ENCODE measurements around the gene TATDN2.

- no peak for TF ChIP-seq REST (IDR thresholded peaks at IDR 0.05; ENCODE audit: unreplicated experiment)
- TF ChIP-seq, protein P1, sequence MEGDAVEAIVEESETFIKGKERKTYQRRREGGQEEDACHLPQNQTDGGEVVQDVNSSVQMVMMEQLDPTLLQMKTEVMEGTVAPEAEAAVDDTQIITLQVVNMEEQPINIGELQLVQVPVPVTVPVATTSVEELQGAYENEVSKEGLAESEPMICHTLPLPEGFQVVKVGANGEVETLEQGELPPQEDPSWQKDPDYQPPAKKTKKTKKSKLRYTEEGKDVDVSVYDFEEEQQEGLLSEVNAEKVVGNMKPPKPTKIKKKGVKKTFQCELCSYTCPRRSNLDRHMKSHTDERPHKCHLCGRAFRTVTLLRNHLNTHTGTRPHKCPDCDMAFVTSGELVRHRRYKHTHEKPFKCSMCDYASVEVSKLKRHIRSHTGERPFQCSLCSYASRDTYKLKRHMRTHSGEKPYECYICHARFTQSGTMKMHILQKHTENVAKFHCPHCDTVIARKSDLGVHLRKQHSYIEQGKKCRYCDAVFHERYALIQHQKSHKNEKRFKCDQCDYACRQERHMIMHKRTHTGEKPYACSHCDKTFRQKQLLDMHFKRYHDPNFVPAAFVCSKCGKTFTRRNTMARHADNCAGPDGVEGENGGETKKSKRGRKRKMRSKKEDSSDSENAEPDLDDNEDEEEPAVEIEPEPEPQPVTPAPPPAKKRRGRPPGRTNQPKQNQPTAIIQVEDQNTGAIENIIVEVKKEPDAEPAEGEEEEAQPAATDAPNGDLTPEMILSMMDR (conservative IDR thresholded peaks at IDR 0.05; ENCODE audit: low read depth in 2 of 2): no peak
Observed at GRCh38 chr3:10233988-10234387, 14.3 kb upstream of the TATDN2 start.

Data from GM23338 (cell line).